HepG2 (cell line): ENCODE measurements around the gene NCOR2. TPM values are rescaled to one million over a fixed set of nuclear protein-coding genes. Genes with fewer than 3 reads are reported as not detected.

ENCODE experiments used
- ATAC-seq: fragments of 200-7000 bp; cut with Tn5 transposase; 3 replicates; pipeline ENCODE4 v1.9.1; 2020; ENCODE audit warnings: mild to moderate bottlenecking, moderate library complexity
- BruUV-seq: library from RNA; stranded (reverse); fragments of 400-500 nt; replicated peaks from 2 replicates; lab custom pipeline; 2021; lab: Mats Ljungman, UMichigan
- CTCF ChIA-PET: fragments of 300-600 bp; formaldehyde crosslinking; extraction: SDS; loops from one replicate; lab custom pipeline; 2021; ENCODE audit warnings: low total read pairs, inconsistent platforms, low intra/inter-chr PET ratio; lab: Yijun Ruan, JAX
- POLR2A ChIA-PET: fragments of 350-600 bp; sonication (Branson Sonifier 250); formaldehyde crosslinking; loops from one replicate; lab custom pipeline; 2020; ENCODE audit warnings: antibody characterized with exemption, inconsistent platforms; lab: Yijun Ruan, JAX
- DNase-seq: peaks from one replicate; pipeline ENCODE4 v3.0.0-alpha.2; 2015; ENCODE audit warnings: low spot score
- FAIRE-seq: peaks from 3 replicates; lab custom pipeline; 2011; peaks lifted over from hg19 to GRCh38; lab: Jason Lieb, UNC
- H2AFZ ChIP-seq: one replicate; pipeline ENCODE4 v1.6.1; 2011; ENCODE audit warnings: low read length, inconsistent platforms
- H3K27ac ChIP-seq: fragments of 300-600 bp; 3 replicates; pipeline ENCODE4 v1.8.0; 2011; ENCODE audit warnings: mixed run types, mild to moderate bottlenecking, mixed read lengths, low read length, inconsistent platforms; ENCODE audit not compliant: insufficient read depth; ENCODE audit errors: extremely low read length
- H3K27me3 ChIP-seq, 2 experiments: fragments of 200-600 bp in 1 of 2; 2 replicates in 1 of 2; 3 replicates in 1 of 2; pipeline versions ENCODE4 v1.6.0 to v1.8.0; 2011; ENCODE audit warnings: low read length in 2 of 2, mild to moderate bottlenecking in 2 of 2, moderate library complexity in 2 of 2, inconsistent platforms in 1 of 2; ENCODE audit not compliant: insufficient read depth in 2 of 2, control insufficient read depth in 1 of 2
- H3K36me3 ChIP-seq, 2 experiments: fragments of 200-600 bp in 1 of 2; replicated peaks in 1 of 2; 2 replicates in 1 of 2; 3 replicates in 1 of 2; pipeline versions ENCODE4 v1.5.1 to v1.8.0; 2011; ENCODE audit warnings: low read length in 2 of 2, inconsistent platforms in 1 of 2; ENCODE audit not compliant: insufficient read depth in 2 of 2, control insufficient read depth in 1 of 2
- H3K4me1 ChIP-seq: 2 replicates; pipeline ENCODE4 v1.5.1; 2012; ENCODE audit warnings: low read length, inconsistent platforms; ENCODE audit not compliant: insufficient read depth
- H3K4me2 ChIP-seq: 2 replicates; pipeline ENCODE4 v1.6.0; 2011; ENCODE audit warnings: low read depth, low read length, inconsistent platforms
- H3K4me3 ChIP-seq, 3 experiments: fragments of 200-600 bp in 1 of 3; sonication (generic), shearing (Covaris generic) in 1 of 3; replicated peaks in 1 of 3; 2 replicates each; pipeline ENCODE4 v1.5.1; 2011 to 2016; ENCODE audit warnings: low read length in 3 of 3, inconsistent platforms in 2 of 3, low read depth in 2 of 3, mild to moderate bottlenecking in 2 of 3, control low read depth in 1 of 3, mixed read lengths in 1 of 3; ENCODE audit not compliant: insufficient read depth in 1 of 3
- H3K79me2 ChIP-seq: one replicate; pipeline ENCODE4 v1.6.1; 2011; ENCODE audit warnings: low read length, inconsistent platforms; ENCODE audit not compliant: insufficient read depth
- H3K9ac ChIP-seq: 2 replicates; pipeline ENCODE4 v1.6.0; 2011; ENCODE audit warnings: mild to moderate bottlenecking, low read depth, low read length, inconsistent platforms; ENCODE audit not compliant: insufficient read depth
- H3K9me3 ChIP-seq: 2 replicates; pipeline ENCODE4 v1.5.1; 2012; ENCODE audit warnings: mild to moderate bottlenecking, low read length
- H4K20me1 ChIP-seq: 2 replicates; pipeline ENCODE4 v1.6.0; 2011; ENCODE audit warnings: inconsistent platforms, mild to moderate bottlenecking, low read length, moderate library complexity; ENCODE audit not compliant: insufficient read depth
- CEBPB ChIP-seq: IDR thresholded peaks from 2 replicates; pipeline ENCODE4 v1.6.1; 2011; ENCODE audit warnings: low read depth, low read length, improper control_type of control experiment, borderline replicate concordance
- CEBPG ChIP-seq: IDR thresholded peaks from 2 replicates; pipeline ENCODE4 v1.6.1; 2016
- KAT8 ChIP-seq: IDR thresholded peaks from 2 replicates; pipeline ENCODE4 v1.6.1; 2016; ENCODE audit warnings: missing genetic modification reagents, missing compliant biosample characterization
- PAF1 ChIP-seq: IDR thresholded peaks from 2 replicates; pipeline ENCODE4 v1.6.1; 2016; ENCODE audit warnings: missing genetic modification reagents, missing compliant biosample characterization
- ZBTB38 ChIP-seq: sonication (generic); formaldehyde crosslinking; IDR thresholded peaks from 2 replicates; pipeline ENCODE4 v1.5.1; 2020; ENCODE audit warnings: mild to moderate bottlenecking, missing genetic modification reagents
- ZNF282 ChIP-seq: fragments of 450-650 bp; IDR thresholded peaks from 2 replicates; pipeline ENCODE4 v1.6.1; 2018; ENCODE audit not compliant: partially characterized antibody
- ZNF33A ChIP-seq: sonication (generic); formaldehyde crosslinking; IDR thresholded peaks from 2 replicates; pipeline ENCODE4 v1.5.1; 2020; ENCODE audit warnings: missing genetic modification reagents, mild to moderate bottlenecking, moderate library complexity, borderline replicate concordance
- ZNF597 ChIP-seq: sonication (generic); formaldehyde crosslinking; IDR thresholded peaks from 2 replicates; pipeline ENCODE4 v1.5.0; 2020; ENCODE audit warnings: missing genetic modification reagents
- ZNF616 ChIP-seq: sonication (generic); formaldehyde crosslinking; IDR thresholded peaks from 2 replicates; pipeline ENCODE4 v1.5.0; 2020; ENCODE audit warnings: low read depth, mild to moderate bottlenecking, missing genetic modification reagents
- ZNF800 ChIP-seq: sonication (generic); formaldehyde crosslinking; IDR thresholded peaks from 2 replicates; pipeline ENCODE4 v1.4.0; 2020; ENCODE audit warnings: missing genetic modification reagents
- WGBS: methylation state at CpG from one replicate; pipeline ENCODE4 v1.1.6; 2017; ENCODE audit warnings: low lambda C conversion rate; 5-methylcytosine and 5-hydroxymethylcytosine counted together
- in situ Hi-C: cut with HindIII; loops from 2 replicates; pipeline ENCODE4 v1.10.0; 2017; ENCODE audit warnings: low pct_unique_long_range_greater_than_20kb; ENCODE audit not compliant: extremely low pct_ligation_motif_present
- intact Hi-C: fragments of 100-400 bp; cut with micrococcal nuclease; formaldehyde crosslinking; loops from one replicate; pipeline ENCODE4 v1.10.0; 2022; ENCODE audit not compliant: unreplicated experiment
- polyA plus RNA-seq, 8 experiments: library from polyadenylated mRNA; depleted of rRNA in 3 of 8; stranded (reverse) in 7 of 8; unstranded in 1 of 8; fragments of >200 nt; fragmentation: Illumina TruSeq in 4 of 8; extraction: Trizol in 4 of 8; gene quantifications; 2 replicates each; pipeline versions ENCODE4 v1.2.1 to v1.2.3, GENCODE V29; 2011 to 2016; ENCODE audit warnings: low read depth in 4 of 8, missing spikeins in 1 of 8, mixed read lengths in 1 of 8; ENCODE audit not compliant: insufficient read depth in 1 of 8
- total RNA-seq, 5 experiments: library from RNA; depleted of rRNA; stranded (reverse); fragments of >200 nt; fragmentation: Illumina TruSeq; extraction: Trizol; gene quantifications; 2 replicates each; pipeline ENCODE4 v1.2.3, GENCODE V29; 2016; ENCODE audit warnings: low read depth in 1 of 5
- TF ChIP-seq, protein P1 (sequence below): sonication (generic); formaldehyde crosslinking; IDR thresholded peaks from 2 replicates; pipeline ENCODE4 v1.4.0; 2020; ENCODE audit warnings: missing genetic modification reagents, mild to moderate bottlenecking, borderline replicate concordance

Gene NCOR2
- total and polyA plus RNA-seq, 2 of the 13 experiments (the other 11 are each of a cell fraction or from before 2014, with no cell fraction given): 4.5 to 5.7 TPM

- TF ChIP-seq ZBTB38 (CRISPR knock-in tag): no peak
- TF ChIP-seq PAF1: no peak
- TF ChIP-seq ZNF282: no peak
- peak; percentile 68; the same call in 1 of the 2 replicates for TF ChIP-seq CEBPB
- peak; percentile 39 for TF ChIP-seq CEBPG (CRISPR knock-in tag)
- TF ChIP-seq ZNF33A (CRISPR knock-in tag): no peak
- no TSS peak for BruUV-seq
- DNase-seq (no peak), ATAC-seq (no peak), FAIRE-seq (no peak)
- Histone ChIP-seq H3K27me3 (peaks cover 5 to 32% of the 10 kb centered on the region in 2 experiments; a peak in 4 of 5 replicates), H3K36me3 (no peaks in the 10 kb centered on the region), H3K4me3 (no peak overlapping the region), H3K4me1 (peaks cover 18% of the 10 kb centered on the region), H3K9ac (no peak overlapping the region), H4K20me1 (no peaks in the 10 kb centered on the region), H3K9me3 (no peaks in the 10 kb centered on the region), H3K79me2 (no peaks in the 10 kb centered on the region), H3K27ac (no peak overlapping the region), H3K4me2 (no peak overlapping the region), H2AFZ (no peak overlapping the region)
- POLR2A ChIA-PET: no interaction called here
- 28% methylated on average over 6 of the region's 6 CpGs for WGBS
- intact Hi-C loops (no loop called here), in situ Hi-C loops (no loop called here)
- CTCF ChIA-PET: no interaction called here
Observed at GRCh38 chr12:124614512-124615292, 47.3 kb upstream of the NCOR2 start.

DNA sequence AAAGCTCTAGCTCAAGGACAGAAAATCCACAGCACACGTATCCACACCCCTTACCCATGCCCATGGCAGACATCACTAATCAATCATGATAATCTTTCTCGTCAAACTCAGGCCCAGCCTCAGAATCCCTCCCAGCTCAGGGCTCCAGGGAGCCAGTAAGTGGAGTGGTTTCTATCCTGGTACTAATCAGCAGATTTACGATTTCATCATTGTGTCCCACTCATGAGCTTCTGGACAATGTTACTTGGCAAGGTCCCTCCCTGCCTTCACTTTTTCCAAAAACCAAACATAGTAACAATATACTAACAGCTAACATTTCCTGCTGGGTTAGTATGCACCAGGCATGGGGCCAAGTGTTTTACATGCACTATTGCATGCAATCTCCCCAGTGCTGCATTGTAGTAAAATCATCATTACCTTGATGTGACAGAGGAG, 45.8 kb upstream of the NCOR2 start:
- no peak for DNase-seq
- in situ Hi-C loops (no loop called here), intact Hi-C loops (no loop called here)
- H2AFZ ChIP-seq: no peak overlapping the region
- H4K20me1 ChIP-seq: no peaks in the 10 kb centered on the region
- ChIA-PET POLR2A (no interaction called here), CTCF (no interaction called here)
- no peaks in the 10 kb centered on the region for H3K36me3 ChIP-seq
- H3K27me3 ChIP-seq: peaks cover 5 to 31% of the 10 kb centered on the region in 2 experiments; a peak in 4 of 5 replicates
- peaks cover 33% of the 10 kb centered on the region for H3K4me1 ChIP-seq
- no peak for FAIRE-seq
- no peak overlapping the region for H3K4me3 ChIP-seq
- no TSS peak for BruUV-seq
- no peak for ATAC-seq
- H3K27ac ChIP-seq: no peak overlapping the region
- H3K4me2 ChIP-seq: no peak overlapping the region
- H3K79me2 ChIP-seq: no peaks in the 10 kb centered on the region
- 10% methylated on average over 3 of the region's 3 CpGs for WGBS
- no peak overlapping the region for H3K9ac ChIP-seq
- H3K9me3 ChIP-seq: no peaks in the 10 kb centered on the region
- TF ChIP-seq, protein P1, sequence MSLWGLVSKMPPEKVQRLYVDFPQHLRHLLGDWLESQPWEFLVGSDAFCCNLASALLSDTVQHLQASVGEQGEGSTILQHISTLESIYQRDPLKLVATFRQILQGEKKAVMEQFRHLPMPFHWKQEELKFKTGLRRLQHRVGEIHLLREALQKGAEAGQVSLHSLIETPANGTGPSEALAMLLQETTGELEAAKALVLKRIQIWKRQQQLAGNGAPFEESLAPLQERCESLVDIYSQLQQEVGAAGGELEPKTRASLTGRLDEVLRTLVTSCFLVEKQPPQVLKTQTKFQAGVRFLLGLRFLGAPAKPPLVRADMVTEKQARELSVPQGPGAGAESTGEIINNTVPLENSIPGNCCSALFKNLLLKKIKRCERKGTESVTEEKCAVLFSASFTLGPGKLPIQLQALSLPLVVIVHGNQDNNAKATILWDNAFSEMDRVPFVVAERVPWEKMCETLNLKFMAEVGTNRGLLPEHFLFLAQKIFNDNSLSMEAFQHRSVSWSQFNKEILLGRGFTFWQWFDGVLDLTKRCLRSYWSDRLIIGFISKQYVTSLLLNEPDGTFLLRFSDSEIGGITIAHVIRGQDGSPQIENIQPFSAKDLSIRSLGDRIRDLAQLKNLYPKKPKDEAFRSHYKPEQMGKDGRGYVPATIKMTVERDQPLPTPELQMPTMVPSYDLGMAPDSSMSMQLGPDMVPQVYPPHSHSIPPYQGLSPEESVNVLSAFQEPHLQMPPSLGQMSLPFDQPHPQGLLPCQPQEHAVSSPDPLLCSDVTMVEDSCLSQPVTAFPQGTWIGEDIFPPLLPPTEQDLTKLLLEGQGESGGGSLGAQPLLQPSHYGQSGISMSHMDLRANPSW (CRISPR knock-in tag): no peak
- TF ChIP-seq ZNF616 (CRISPR knock-in tag) (no peak), ZNF597 (CRISPR knock-in tag) (no peak), ZNF800 (CRISPR knock-in tag) (no peak), KAT8 (no peak)
